Neural progenitor cell (in vitro differentiated cells): Measurements from ENCODE around the gene REM2. TPM values are rescaled to one million over a fixed set of nuclear protein-coding genes. Genes with fewer than 3 reads are reported as not detected.

Source experiments
- DNase-seq: peaks from one replicate; pipeline ENCODE4 v3.0.0-alpha.2; 2016; ENCODE audit warnings: low spot score
- H2AFZ ChIP-seq: fragments of 200-600 bp; sonication (generic); replicated peaks from 2 replicates; pipeline ENCODE4 v1.6.1; 2016; ENCODE audit warnings: antibody characterized with exemption
- H3F3A ChIP-seq: fragments of 200-600 bp; sonication (generic); 2 replicates; pipeline ENCODE4 v1.6.1; 2016; ENCODE audit warnings: antibody characterized with exemption, low read depth
- H3K27ac ChIP-seq: fragments of 200-600 bp; sonication (generic); 2 replicates; pipeline ENCODE4 v1.5.1; 2016; ENCODE audit warnings: mild to moderate bottlenecking
- H3K27me3 ChIP-seq: fragments of 200-600 bp; sonication (generic); 2 replicates; pipeline ENCODE4 v1.6.1; 2016; ENCODE audit warnings: mild to moderate bottlenecking, moderate library complexity
- H3K36me3 ChIP-seq: fragments of 200-600 bp; sonication (generic); 2 replicates; pipeline ENCODE4 v1.5.1; 2016
- H3K4me1 ChIP-seq: fragments of 200-600 bp; sonication (generic); 2 replicates; pipeline ENCODE4 v1.6.1; 2016; ENCODE audit warnings: mixed run types
- H3K4me2 ChIP-seq: fragments of 200-600 bp; sonication (generic); 2 replicates; pipeline ENCODE4 v1.6.1; 2016
- H3K4me3 ChIP-seq: fragments of 200-600 bp; sonication (generic); 2 replicates; pipeline ENCODE4 v1.5.1; 2016
- H3K79me2 ChIP-seq: fragments of 200-600 bp; sonication (generic); 2 replicates; pipeline ENCODE4 v1.6.1; 2016; ENCODE audit warnings: low read depth
- H3K9ac ChIP-seq: fragments of 200-600 bp; sonication (generic); 2 replicates; pipeline ENCODE4 v1.6.1; 2016
- H3K9me3 ChIP-seq: fragments of 200-600 bp; sonication (generic); 2 replicates; pipeline ENCODE4 v1.5.1; 2016; ENCODE audit warnings: low read depth
- H4K20me1 ChIP-seq: fragments of 200-600 bp; sonication (generic); 2 replicates; pipeline ENCODE4 v1.6.1; 2016; ENCODE audit warnings: low read depth
- H3K27ac Mint-ChIP-seq: 3 replicates; pipeline ENCODE4 v1.8.0; 2021; ENCODE audit warnings: mixed read lengths
- H3K27me3 Mint-ChIP-seq: 2 replicates; pipeline ENCODE4 v1.8.0; 2022; ENCODE audit warnings: low read depth, mild to moderate bottlenecking, inconsistent platforms, moderate library complexity, mixed read lengths; ENCODE audit not compliant: insufficient read depth
- H3K36me3 Mint-ChIP-seq: 3 replicates; pipeline ENCODE4 v1.8.0; 2021; ENCODE audit warnings: mixed read lengths
- H3K4me1 Mint-ChIP-seq: 3 replicates; pipeline ENCODE4 v1.8.0; 2021; ENCODE audit warnings: mixed read lengths
- H3K4me3 Mint-ChIP-seq: 3 replicates; pipeline ENCODE4 v1.8.0; 2021; ENCODE audit warnings: mild to moderate bottlenecking, moderate library complexity, mixed read lengths
- H3K9me3 Mint-ChIP-seq: 3 replicates; pipeline ENCODE4 v1.8.0; 2020; ENCODE audit warnings: mixed read lengths
- CTCF ChIP-seq: fragments of 200-600 bp; sonication (generic); IDR thresholded peaks from 2 replicates; pipeline ENCODE4 v1.5.1; 2017; ENCODE audit warnings: antibody characterized with exemption, mild to moderate bottlenecking
- EZH2 ChIP-seq: fragments of 200-600 bp; sonication (generic); IDR thresholded peaks from 2 replicates; pipeline ENCODE4 v1.6.1; 2017; ENCODE audit warnings: antibody characterized with exemption, mild to moderate bottlenecking, moderate library complexity
- EZH2phosphoT487 ChIP-seq: fragments of 200-600 bp; sonication (generic); IDR thresholded peaks from 2 replicates; pipeline ENCODE4 v1.6.1; 2017; ENCODE audit warnings: antibody characterized with exemption
- total RNA-seq: library from RNA; depleted of rRNA; stranded (reverse); fragments of >200 nt; gene quantifications from 2 replicates; pipeline ENCODE4 v1.2.3, GENCODE V29; 2015; ENCODE audit warnings: low replicate concordance

Gene REM2
- total RNA-seq, 1 donor from 2014 or later, result 1.7 TPM

DNA sequence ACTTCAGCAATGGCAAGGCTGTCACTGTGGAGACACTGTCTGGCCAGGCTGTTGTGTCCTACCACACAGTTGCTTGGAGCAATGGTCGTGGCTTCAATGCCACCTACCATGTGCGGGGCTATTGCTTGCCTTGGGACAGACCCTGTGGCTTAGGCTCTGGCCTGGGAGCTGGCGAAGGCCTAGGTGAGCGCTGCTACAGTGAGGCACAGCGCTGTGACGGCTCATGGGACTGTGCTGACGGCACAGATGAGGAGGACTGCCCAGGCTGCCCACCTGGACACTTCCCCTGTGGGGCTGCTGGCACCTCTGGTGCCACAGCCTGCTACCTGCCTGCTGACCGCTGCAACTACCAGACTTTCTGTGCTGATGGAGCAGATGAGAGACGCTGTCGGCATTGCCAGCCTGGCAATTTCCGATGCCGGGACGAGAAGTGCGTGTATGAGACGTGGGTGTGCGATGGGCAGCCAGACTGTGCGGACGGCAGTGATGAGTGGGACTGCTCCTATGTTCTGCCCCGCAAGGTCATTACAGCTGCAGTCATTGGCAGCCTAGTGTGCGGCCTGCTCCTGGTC is 7.2 kb upstream of the REM2 start:
- H3K4me2 ChIP-seq, result no peak overlapping the region
- peak overlapping the region; percentile 39 for H3K4me3 Mint-ChIP-seq

DNA sequence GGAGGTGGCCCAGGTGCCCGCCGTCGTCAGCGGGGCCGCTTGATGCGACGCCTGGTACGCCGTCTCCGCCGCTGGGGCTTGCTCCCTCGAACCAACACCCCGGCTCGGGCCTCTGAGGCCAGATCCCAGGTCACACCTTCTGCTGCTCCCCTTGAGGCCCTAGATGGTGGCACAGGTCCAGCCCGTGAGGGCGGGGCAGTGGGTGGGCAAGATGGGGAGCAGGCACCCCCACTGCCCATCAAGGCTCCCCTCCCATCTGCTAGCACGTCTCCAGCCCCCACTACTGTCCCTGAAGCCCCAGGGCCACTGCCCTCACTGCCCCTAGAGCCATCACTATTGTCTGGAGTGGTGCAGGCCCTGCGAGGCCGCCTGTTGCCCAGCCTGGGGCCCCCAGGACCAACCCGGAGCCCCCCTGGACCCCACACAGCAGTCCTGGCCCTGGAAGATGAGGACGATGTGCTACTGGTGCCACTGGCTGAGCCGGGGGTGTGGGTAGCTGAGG is 6.0 kb upstream of the REM2 start:
- no peak overlapping the region for H3K4me2 ChIP-seq
- no peak overlapping the region for H3K27ac ChIP-seq
- TF ChIP-seq EZH2 (no peak), EZH2phosphoT487 (no peak), CTCF (no peak)
- Mint-ChIP-seq H3K9me3 (no peaks in the 10 kb centered on the region), H3K27me3 (peaks cover 7% of the 10 kb centered on the region), H3K27ac (no peak overlapping the region), H3K36me3 (peaks cover 19% of the 10 kb centered on the region), H3K4me3 (no peak overlapping the region), H3K4me1 (peaks cover 12% of the 10 kb centered on the region)
- H3K27me3 ChIP-seq, result no peaks in the 10 kb centered on the region
- no peaks in the 10 kb centered on the region for H4K20me1 ChIP-seq
- H3F3A ChIP-seq, result peaks cover 4% of the 10 kb centered on the region
- no peaks in the 10 kb centered on the region for H3K36me3 ChIP-seq
- H3K4me1 ChIP-seq, result peaks cover 1% of the 10 kb centered on the region
- no peak for DNase-seq
- no peak overlapping the region for H3K4me3 ChIP-seq
- H2AFZ ChIP-seq, result no peak overlapping the region
- H3K79me2 ChIP-seq, result no peaks in the 10 kb centered on the region
- H3K9ac ChIP-seq, result no peak overlapping the region
- H3K9me3 ChIP-seq, result no peaks in the 10 kb centered on the region

More for the DNA sequence above, 7.2 kb upstream of the REM2 start:
- no peak overlapping the region for H2AFZ ChIP-seq
- H3K36me3 ChIP-seq, result no peaks in the 10 kb centered on the region
- H3K9me3 ChIP-seq, result no peaks in the 10 kb centered on the region
- H3K9ac ChIP-seq, result no peak overlapping the region
- no peaks in the 10 kb centered on the region for H4K20me1 ChIP-seq
- no peaks in the 10 kb centered on the region for H3K79me2 ChIP-seq
- TF ChIP-seq CTCF (no peak), EZH2 (no peak), EZH2phosphoT487 (no peak)
- H3K36me3 Mint-ChIP-seq, result peaks cover 19% of the 10 kb centered on the region
- no peak overlapping the region for H3K27ac ChIP-seq
- H3K27me3 Mint-ChIP-seq, result peaks cover 9% of the 10 kb centered on the region
- no peaks in the 10 kb centered on the region for H3K27me3 ChIP-seq
- H3F3A ChIP-seq, result peaks cover 15% of the 10 kb centered on the region
- H3K4me1 ChIP-seq, result peaks cover 3% of the 10 kb centered on the region
- no peak overlapping the region for H3K4me3 ChIP-seq
- DNase-seq, result no peak
- H3K27ac Mint-ChIP-seq, result peak overlapping the region; percentile 72
- peaks cover 9% of the 10 kb centered on the region for H3K4me1 Mint-ChIP-seq
- no peaks in the 10 kb centered on the region for H3K9me3 Mint-ChIP-seq

GRCh38 chr14:22878271-22879246 is 4.5 kb upstream of the REM2 start:
- Histone ChIP-seq H3F3A (peaks cover 13% of the 10 kb centered on the region), H3K27ac (no peak overlapping the region)
- H3K4me3 Mint-ChIP-seq, result no peak overlapping the region

More at GRCh38 chr14:22878271-22879246, 4.5 kb upstream of the REM2 start:
- no peak overlapping the region for H3K9ac ChIP-seq
- H3K36me3 ChIP-seq, result no peaks in the 10 kb centered on the region
- DNase-seq, result no peak
- Mint-ChIP-seq H3K27me3 (peaks cover 5% of the 10 kb centered on the region), H3K36me3 (peaks cover 17% of the 10 kb centered on the region), H3K4me1 (peaks cover 21% of the 10 kb centered on the region), H3K27ac (peak overlapping the region; percentile 9), H3K9me3 (no peaks in the 10 kb centered on the region)
- no peaks in the 10 kb centered on the region for H3K27me3 ChIP-seq
- TF ChIP-seq CTCF (no peak), EZH2 (no peak), EZH2phosphoT487 (no peak)
- H3K4me3 ChIP-seq, result no peak overlapping the region
- peaks cover 14% of the 10 kb centered on the region for H3K4me1 ChIP-seq
- no peak overlapping the region for H2AFZ ChIP-seq
- H4K20me1 ChIP-seq, result no peaks in the 10 kb centered on the region
- H3K9me3 ChIP-seq, result no peaks in the 10 kb centered on the region
- H3K79me2 ChIP-seq, result no peaks in the 10 kb centered on the region
- H3K4me2 ChIP-seq, result no peak overlapping the region
